Central memory CD4-positive, alpha-beta T cell (primary cell): ENCODE data around the gene EMC8.
A peak's percentile ranks its signal among the peaks of the same experiment; 100 is the strongest.

ENCODE experiments used
- DNase-seq: peaks from one replicate; pipeline ENCODE4 v3.0.0; 2022

Gene EMC8

DNA sequence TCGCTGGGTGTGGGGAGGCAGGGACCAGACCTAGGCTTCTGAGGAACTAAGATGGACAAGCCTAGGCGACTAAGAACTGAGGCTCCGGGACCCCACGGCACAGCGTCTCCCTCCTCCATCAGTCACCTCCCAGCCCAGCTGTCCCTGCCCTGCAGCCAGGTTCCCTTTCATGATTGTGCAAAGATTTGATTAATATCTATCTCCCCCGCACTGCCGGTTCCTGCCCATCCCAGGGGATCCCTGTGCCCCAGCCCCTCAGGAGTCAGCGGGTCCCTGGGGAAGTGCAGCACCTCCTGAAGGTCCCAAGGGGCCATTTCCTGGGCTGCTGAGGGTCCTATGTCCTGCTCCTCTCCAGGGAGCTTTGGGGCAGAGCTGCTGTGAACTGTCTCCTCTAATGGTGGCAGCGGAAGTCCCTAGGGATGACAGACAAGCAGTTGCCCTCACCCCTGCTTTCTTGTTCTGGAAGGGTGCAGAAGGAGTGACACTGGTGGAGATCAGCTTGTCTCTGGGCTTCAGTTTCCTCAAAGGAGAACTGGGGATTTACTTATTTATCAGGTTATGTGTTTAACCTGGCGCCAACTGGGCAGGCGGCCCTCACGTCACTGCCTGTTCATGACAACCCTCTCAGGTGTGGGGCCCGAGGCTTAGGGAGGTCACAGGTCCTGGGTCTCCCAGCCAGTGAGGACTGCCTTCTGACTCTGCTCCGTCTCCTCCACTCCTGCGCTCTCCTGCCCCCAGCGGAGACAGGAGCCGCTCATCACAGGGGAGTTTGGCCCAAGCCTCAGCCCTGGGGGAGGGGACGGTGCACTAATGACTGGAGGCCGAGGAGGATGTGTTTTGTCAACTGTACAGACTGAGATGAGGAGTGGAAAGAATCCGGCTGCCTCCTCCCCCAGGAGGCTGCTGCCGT is 46.6 kb downstream of the EMC8 start:
- DNase-seq = no peak

DNA sequence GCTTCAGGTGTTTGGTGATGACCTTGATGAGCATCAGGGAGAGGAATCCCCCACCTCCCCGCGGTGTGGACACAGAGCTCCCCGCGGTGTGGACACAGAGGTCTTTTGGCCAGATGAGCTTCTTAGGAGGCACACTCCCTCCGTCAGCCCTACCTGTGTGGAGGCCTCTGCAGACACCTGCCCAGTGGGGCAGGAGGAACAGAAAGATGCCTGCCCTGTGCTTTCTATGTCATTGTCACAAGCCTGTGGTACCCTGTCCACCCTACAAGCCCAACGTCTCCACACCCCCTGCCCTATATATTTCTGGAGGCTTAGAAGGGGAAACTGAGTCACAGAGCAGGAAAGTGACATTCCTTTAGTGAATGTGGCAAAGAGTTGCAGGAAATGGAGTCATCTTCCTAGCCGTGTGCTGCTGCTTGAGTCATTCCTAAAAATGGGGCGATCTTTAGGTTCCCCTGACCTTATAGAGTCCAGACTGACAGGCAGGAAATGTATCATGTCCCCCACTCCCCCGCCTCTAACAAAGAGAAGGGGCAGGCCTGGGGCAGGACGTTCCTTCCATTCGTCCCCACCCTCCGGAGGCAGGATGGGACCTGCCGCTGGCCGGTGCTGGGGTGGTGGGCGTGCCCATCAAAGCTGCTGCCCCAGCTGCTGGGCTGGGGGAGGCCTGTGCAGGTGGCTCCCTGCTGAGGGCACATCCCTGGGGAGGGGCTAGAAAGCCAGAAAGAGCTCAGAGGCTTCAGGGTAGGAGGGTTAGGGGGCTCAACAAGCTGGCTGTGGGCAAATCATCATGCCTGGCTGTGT is 47.4 kb downstream of the EMC8 start:
- DNase-seq = no peak

DNA sequence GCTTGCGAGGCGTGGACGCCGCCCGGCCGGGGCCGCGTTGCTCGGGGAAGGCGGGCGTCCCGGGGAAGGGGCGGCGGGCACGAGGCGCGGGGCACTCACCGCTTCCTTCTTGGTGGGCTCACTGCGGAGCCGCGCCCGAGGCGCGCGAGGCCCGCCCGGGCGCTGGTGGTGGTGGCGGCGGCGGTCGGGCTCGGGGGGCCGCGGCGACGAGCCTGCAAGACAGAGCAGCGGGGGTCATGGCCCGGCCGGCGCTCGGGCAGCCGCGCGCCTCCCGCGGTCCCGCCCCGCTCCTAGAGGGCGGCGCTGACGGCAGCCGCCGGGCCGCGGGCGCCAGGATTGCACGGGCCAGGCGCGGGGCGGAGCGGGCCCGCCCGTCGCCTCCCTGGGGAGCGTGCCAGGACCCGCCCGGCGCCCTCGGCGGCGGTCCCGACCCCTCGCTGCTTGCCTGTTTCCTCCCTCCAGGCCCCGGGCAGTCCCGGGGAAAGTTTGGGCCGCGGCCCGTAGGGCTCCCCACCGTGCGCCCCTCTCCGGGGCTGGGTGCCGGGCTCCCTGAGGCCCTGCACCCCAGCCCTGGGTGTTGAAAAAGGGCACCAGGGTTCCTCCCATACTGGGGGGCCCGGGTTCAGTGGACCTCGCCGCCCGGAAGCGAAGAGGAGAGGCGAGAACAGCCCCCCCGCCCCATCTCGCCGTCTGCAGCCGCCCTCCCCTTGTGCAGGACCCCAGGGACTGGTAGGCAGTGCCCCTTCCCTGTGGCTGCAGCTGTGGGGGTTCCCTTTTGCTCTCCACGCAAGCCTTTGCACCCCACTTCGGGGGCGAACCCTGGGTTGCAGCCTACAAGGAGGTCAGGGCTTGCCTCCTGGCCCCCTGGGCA is 48.3 kb downstream of the EMC8 start, which contains the start of gene C16orf74:
TSS of gene C16orf74 (minus strand) at position 270 of the 871 bp plus-strand sequence. CDS start 15,879 bp downstream, outside the sequence.
- DNase-seq = no peak

DNA sequence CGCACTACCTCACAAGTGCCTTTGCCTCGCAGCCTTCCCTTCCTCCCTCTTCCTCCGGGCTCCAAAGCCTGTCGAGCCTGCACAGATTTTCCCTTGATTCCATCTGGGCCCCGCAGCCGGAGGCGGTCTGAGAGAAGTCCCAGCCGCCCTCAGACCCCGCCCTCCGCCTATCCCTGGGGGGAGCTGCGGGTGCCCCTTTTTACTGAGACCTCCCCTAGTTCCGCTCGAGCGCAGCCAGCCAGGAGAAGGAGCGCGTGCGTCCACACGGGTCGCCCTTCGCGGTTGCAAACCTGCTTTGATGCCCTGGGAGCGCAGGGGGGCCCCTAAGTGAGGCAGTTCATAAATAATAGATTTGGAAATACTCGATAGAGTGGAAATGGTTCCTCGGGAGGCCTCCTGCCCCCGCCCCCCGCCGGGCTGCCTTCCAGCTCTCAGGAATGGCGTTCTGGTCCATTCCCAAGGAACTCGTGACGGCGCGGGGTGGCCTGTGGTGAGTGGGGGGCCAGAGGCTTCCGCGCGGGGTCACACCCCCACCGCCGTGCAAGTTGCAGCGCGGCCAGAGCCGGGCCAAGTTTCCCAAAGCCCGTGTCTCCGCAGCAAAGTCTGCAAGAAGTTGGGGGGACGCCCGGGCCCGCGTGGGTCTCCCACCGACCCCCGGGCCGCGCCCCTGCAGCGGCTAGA is 49.1 kb downstream of the EMC8 start:
- no peak for DNase-seq

DNA sequence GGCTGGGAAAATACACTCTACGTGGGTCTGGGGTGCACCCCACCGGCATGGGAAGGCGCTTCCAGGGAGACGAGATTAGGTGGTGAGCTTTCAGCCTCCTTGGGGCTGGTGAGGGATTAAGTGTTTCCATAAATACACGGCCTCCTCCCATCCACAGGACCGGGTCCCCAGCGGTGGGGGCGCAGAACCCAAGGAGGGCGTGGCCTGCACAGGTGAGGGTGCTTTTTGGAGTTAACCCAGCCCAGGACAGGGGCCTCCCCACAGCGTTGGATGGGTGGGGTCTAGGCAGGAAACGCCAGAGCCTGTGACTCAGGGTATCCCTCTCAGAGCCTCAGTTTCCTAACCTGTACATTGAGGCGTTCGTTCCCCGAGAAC is 49.6 kb downstream of the EMC8 start:
- DNase-seq = no peak

DNA sequence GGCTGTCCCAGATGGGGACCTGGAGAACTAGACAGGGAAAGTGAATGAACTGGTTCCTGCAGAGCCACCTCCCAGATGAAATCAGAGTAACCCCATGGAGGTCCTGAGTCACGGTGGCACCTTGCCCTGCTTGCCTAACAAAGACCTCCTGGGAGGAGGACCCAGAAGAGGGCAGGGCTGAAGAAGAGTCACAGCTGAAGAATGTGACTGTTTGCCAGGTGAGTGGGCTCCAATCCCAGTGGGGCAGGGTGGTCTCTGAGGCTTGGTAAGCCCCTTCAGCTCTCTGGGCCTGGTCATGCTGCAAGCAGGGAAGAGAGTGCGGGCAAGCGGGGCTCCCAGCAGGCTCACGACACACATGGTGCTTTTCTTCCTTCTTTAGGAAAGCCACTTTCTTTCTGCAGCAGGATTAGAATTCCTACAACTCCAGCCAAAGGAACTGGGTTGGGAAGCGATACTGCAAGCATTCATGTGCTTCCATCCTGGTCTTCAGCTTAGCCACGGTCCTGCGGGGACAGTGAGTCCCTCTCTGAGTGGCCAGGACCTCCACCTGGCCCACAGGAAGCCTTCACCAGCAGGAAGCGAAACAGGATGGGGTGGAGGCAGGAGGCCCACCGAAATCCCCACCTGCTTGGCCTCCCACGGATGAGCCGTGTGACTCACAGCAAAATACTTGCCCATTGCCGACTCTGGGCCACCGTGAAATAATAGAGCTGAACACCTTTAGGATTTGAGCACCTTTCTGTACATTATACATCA is 52.7 kb downstream of the EMC8 start:
- DNase-seq = no peak

DNA sequence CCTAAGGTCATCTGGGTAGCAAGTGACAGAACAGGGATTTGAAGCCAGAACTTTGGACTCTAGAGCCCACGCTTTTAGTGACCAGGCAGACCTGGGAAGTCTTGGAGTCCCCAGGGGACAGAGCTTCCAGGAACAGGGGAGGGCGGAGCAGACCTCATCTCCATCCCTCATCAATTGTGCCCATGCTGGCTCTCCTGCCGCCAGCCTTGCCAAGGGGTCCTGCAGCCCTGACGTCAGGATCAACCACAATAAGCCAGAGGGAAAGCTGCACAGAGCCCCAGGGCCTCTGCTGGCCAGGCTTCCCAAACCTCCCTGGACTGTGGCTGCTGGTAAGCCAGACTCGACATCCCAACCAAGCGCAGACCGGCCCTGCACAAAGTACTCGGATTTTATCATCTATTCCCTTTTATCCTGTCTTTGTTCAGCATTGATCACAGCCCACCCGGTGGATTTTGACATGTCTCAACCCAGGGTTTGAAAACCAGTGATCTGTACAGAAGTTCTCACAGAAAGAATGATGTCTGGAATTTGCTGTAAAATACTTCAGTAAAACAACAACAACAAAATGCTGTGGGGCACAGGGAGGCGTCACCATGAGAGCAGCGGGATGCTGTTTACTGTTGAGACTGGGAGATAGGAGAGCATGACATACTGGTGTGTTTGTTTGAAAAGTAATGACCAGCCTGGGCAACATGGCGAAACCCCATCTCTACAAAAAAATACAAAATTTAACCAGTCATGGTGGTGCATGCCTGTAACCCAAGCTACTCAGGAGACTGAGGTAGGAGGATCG is 60.2 kb downstream of the EMC8 start:
- DNase-seq = no peak

DNA sequence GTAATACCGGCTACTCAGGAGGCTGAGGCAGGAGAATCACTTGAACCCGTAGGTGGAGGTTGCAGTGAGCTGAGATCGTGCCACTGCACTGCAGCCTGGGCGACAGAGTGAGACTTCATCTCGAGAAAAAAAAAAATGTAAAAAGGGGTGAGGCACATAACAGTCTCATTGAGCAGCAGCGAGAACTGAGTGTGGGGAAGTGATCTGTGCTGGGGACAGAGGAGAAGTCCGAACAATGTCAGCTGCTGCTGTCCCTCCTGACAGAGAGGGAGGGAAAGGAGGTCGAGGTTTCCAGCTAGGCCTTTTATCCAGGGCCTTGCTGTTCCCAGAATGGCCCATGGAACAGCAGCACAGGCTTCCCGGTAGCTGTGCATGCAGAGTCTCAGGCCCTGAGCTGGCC is 62.4 kb downstream of the EMC8 start:
- no peak for DNase-seq

DNA sequence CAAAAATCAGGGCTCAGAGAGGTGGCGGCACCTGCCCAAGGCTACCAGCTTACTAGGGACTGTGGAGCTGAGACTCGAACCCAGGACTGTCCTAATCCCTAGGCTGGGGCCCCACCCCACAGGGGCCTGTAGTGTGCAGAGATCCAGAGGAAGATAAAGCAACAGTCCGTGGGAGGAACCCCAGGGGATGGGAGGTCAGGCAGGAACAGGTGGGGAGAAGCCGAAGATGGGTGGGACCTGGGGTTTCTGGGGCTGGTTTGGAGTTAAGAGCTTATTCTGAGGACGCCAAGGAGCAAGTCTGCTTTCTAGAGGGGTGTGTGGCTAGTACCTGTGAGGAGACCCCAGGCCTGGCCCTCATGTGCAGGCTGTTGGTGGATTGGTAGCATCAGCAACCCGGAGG is 63.4 kb downstream of the EMC8 start:
- DNase-seq = no peak

DNA sequence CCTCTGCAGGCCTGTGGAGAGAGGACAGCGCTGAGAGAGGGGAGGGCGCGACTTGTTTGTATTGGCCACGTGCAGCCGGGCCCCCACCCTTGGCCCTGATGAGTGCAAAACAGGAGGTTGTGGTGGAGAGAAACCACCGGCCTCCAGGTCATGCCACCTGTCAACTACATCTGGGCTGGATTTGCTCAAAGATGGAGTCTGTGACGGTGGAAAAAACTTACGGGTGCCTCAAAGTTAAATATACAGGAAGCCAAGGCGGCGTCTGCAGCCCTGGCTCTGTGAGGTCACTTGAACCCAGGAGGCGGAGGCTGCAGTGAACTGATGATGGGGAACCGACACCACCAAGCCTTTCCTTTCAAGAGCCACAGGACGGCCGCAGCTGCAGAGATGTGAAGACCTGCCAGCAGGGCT is 64.1 kb downstream of the EMC8 start:
- DNase-seq = peak; percentile 72

DNA sequence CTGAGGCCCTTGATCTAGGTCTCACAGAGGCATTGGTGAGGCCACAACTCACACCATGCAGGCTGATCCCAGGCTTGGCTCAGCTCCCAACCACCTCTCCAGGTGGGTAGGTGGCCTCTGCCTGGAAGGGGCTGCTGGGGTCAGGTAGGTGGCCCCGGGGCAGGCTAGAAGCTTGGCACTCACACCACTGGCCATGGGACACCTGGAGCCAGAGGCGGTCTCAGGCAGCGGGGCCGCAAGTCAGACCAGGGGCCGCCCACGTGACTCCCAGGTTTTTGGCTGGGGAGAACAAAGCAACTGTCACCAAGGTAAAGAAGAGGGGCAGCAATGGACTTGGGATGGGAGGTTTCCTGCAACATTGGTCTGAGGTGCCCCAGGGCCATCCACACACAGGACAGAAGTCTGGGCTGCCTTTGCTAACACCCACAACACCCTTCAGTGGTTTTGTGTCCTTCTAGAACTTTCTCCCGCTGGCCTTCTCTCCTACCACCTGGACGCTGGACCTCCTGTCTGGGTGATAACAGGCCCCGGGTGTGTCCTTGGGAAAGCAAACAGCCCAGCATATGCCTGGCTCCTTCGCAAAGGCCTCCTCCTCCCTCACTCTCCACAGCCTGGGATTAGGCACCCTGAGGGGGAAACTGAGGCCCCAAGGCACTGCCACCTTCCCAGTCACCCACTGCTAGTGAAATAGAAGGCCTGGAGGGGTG is 64.9 kb downstream of the EMC8 start:
- no peak for DNase-seq

DNA sequence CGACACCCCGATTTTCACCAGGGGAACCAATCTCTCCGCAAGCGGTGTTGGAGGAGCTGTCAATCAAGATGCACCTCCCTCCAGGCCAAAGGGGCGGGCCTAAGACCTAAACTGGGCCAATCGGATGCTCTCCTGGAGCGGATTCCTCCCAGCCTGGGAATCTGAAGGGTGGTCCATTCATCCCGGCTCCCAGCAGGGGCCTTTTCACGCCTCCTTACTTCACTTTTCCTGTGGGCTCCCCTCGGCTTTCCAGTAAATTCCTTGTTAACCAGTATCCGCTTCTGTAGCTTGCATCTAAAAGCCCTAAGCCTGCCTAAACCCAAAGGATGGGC is 65.5 kb downstream of the EMC8 start:
- no peak for DNase-seq

DNA sequence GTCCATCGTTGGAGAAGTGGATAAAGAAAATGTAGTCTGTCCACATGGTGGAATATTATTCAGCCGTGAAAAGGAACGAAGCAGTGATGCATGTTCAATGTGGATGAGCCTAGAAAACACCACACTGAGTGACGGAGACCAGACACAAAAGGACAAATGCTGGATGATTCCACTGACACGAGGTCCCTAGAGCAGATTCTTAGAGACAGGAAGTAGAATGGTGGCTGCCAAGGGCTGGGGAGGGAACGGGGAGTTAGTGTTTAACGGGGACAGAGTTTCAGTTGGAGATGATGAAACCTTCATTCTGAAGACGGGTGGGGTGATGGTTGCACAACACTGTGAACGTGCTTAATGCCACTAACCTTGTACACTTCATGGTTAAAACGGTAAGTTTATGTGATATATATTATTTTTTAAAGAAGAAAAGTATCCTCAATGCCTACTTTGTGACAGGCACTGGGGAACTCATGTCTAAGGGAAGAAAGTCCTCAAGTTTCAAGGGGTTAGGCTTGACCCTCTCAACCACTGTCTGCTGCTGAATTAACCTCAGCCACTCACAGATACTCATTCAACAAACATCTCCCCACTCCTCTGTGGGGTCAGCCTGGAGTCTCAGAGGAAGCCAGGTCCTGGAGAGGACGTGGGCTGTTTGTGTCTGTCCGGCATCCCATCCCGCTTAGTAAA is 66.0 kb downstream of the EMC8 start:
- DNase-seq = no peak

DNA sequence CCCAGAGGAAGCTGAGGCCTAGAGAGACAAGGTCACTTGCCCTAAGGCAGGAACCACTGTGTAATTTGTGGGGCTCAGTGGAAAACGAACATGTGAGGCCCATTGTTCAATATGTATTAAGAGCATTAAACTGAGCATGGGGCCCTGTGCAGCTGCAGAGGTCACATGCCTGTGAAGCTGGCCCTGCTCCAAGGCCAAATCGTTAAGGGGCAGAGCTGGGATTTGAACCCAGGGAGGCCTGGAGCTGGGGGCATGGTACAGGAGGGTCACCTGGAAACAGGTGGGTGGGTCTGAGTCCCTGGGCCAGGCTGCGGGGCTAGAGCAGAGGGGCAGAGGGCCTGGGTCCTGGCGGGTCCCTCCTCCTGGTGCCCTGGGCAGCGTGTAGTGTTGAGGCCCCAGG is 68.2 kb downstream of the EMC8 start:
- no peak for DNase-seq

DNA sequence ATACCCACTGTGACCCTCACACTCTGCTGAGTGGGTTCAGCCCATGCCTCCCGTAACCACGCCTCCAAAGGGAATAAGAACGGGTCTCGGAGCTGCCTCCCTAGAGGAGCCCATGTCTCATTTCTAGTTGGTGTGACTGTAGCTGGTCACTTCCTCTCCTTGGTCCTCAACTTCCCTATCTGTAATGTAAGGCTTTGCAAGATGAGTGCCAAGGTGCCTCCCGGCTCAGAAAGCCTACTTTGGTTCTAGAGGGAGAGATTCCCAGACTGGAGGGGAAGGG is 69.2 kb downstream of the EMC8 start:
- DNase-seq = no peak

DNA sequence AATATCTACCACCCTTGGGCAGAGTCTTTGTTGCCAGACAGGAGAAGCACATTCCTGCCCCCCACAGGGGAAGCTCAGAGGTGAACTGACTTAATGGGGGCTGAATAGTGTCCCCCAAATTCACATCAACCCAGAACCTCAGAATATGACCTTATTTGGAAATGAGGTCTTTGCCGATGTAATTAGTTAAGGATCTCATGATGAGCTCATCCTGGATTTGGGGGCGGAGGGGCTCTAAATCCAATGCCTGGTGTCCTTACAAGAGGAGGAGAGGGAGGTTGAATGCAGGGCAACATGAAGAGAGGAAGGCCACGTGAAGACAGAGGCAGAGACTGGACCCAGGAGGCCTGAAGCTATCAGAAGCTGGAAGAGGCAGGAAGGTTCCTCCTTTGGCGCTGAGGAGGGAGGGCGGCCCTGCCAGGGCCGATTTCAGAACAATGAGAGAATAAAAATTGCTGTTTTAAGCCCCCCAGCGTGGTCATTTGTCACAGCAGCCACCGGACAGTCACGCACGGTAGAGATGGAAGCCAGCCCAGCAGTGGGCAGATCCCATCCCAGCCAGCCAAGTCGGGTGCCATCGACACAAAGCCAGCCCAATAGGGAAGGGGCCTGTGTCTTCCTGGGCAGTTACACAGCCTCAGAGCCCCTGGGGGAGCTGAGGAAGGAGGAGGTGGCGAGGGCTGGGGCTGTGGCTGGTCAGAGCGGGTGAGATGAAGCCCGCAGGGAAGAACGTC is 69.7 kb downstream of the EMC8 start:
- no peak for DNase-seq

DNA sequence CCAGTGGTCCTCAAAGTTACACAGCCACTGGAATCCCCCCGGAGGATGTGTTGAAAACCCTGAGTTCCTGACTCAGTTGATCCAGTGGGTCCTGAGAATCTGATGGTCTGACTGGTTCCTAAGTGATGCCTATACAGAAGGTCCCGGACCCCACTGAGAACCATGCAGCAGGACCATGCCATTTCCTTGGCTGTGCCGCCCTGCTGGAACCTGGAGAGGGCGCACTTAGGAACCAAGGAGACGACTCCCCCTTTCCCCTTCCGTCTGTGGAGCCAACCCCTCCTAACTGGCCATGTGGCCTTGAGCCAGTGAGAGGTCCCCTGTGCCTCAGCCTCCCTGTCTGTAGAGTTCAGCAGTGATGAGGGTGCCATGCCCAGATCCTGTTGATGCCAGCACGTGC is 70.5 kb downstream of the EMC8 start:
- DNase-seq = no peak
